ENCODE measurements around the gene CRLF2.
"Not testable (repeated sequence)": the region's sequence is repeated elsewhere in the genome, so short reads cannot be mapped to it uniquely, and the experiment has no call there.

CRLF2 gene

DNA sequence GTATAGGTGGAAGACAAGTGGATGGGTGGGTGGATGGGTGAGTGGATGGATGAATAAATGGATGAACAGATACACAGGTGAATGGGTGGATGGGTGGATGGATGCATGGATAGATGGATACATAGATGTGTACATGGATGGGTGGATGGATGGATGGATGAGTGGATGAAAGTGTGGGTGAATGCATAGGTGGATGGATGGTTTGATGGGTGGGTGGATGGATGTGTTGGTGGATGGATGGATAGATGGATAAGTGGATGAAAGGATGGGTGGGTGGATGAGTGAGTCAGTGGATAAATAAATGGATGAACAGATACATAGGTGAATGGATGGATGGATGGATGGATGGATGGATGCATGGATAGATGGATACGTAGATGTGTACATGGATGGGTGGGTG lies 1.6 kb downstream of the CRLF2 start:
- no peak for DNase-seq

DNA sequence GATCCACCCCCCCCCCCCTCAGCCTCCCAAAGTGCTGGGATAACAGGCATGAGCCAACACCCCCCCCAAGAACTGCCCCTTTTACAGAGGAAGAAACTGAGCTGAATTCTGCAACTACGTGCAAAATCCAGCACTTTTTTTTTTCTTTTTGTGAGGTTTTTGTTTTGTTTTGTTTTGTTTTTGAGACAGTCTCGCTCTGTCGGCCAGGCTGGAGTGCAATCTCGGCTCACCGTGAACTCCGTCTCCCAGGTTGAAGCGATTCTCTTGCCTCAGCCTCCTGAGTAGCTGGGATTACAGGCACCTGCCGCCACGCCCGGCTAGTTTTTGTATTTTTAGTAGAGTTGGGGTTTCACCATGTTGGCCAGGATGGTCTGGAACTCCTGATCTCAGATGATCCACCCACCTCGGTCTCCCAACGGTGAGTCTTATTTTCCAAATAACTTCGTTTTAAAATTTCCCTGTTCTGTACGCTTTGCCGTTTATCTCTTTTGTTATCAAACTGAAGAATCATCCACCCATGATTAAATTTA lies 4.9 kb downstream of the CRLF2 start:
- peak; percentile 15 for DNase-seq

DNA sequence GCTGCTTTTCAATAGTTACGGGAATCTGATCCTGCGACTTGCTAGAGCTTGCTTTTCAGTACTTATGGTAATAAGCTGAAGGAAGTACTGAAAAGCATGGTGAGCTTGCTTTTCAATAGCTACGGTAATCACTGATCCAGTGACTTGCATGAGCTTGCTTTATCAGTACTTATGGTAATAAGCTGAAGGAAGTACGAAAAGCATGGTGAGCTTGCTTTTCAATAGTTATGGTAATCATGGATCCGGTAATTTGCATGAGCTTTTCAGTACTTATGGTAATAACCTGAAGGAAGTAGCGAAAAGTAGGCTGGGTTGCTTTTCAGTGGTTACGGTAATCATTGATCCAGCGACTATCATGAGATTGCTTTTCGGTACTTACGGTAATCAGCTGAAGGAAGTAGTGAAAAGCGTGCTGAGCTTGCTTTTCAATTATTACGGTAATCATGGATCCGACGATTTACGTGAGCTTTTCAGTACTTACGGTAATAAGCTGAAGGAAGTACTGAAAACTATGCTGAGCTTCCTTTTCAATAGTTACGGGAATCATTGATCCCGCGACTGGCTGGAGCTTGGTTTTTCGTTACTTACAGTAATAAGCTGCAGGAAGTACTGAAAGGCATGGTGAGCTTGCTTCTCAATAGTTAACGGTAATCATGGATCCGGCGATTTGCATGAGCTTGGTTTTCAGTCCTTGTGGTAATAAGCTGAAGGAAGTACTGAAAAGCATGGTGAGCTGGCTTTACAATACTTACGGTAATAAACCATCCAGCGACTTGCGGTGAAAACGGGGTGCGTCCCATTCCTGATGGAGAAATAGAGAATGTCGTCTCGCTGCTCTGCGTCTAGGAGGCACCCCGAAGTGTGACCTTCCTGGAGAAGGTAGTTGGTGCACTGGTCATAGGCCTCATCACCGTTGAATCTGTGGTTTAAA lies 6.5 kb downstream of the CRLF2 start:
- DNase-seq: peak; percentile 47

DNA sequence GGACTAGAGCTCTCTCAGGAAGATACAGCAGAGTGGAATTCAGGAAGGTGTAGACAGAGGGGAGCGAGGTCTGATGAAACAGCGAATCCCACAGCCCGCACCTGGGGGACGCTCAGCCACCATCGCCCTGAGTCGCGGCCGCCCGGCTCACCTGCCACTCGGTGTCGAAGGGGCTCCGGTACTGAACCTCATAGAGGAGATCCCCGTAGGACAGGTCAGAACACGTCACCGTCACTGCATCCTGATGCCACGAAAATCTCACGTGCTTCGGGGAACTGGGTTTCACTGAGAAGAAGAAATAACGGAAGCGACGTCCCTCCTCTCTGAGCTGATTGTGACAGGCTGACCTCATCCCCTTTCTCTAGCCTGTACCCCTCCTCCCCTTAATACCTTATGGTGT lies 10.2 kb downstream of the CRLF2 start:
- peak; percentile 33 for DNase-seq

DNA sequence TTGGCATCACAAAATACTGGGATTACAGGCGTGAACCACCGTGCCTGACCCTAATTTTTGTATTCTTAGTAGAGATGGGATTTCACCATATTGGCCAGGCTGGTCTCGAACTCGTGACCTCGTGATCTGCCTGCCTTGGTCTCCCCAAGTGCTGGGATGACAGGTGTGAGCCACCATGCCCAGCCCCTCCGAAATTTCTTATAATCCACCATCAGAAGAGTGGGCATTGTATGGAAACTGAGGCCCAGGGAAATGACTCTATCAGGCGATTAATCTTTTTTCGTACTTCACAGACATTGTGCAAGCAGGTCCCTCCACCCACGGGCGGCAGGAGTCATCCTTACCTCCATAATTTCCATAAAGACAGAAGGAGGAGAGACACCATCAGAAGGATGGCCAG lies 16.0 kb downstream of the CRLF2 start:
- DNase-seq: peak; percentile 12

DNA sequence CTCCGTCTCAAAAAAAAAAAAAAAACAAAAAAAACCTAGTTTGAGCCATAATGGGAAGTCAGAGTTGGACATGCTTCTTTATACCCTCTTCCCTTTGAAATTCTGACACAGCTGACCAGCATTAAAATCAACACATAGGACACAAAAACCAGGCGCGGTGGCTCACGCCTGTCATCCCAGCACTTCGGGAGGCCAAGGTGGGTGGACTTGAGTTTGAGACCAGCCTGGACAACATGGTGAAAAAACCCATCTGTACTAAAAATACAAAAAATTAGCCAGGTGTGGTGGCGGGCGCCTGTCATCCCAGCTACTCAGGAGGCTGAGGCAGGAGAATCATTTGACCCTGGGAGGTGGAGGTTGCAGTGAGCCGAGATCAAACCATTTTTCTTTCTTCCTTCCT lies 20.3 kb downstream of the CRLF2 start:
- DNase-seq: not testable (repeated sequence)

DNA sequence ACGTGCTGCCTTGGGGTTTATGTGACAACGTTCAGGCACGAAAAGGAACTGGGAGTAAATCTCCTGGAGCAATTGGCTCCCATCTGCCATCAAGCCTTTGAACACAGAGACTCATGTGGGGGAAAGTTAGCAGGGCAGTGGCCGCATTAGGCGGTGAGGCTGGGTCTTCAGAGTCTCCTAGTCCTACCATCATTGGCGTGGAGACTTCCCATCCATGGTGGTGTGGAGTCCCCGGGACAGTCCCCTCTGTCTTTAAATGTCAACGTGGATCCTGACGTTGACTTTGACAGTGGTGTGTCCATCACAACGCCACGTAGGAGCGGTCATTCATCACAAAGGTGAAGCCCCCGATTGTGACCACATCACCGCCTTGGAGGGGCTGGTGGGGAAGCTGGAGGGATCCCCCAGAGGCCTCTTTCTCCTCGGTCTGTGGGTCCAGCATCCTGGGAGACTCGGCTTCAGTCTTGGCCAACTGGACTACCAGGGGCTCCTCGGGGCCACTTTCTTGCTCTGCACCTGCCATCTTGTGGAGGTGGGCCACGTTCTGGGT lies 21.8 kb downstream of the CRLF2 start:
- no peak for DNase-seq

DNA sequence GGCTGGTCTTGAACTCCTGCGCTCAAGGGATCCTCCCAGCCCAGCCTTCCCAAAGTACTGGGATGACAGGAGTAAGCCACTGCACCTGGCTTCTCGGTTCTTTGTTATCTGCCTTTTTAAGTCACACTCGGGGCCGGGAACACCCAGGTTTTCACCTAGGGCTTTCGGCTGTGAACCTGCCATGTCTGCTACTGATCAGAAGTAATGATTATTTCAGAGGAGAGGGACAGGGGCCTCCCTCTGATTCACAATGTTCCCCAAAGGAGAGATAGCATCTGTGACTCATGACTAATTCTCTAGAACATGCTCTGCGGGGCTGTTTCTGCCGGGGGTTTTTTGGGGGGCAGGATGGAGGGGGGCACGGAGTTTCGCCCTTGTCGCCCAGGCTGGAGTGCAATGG lies 26.9 kb downstream of the CRLF2 start:
- DNase-seq: peak; percentile 49

DNA sequence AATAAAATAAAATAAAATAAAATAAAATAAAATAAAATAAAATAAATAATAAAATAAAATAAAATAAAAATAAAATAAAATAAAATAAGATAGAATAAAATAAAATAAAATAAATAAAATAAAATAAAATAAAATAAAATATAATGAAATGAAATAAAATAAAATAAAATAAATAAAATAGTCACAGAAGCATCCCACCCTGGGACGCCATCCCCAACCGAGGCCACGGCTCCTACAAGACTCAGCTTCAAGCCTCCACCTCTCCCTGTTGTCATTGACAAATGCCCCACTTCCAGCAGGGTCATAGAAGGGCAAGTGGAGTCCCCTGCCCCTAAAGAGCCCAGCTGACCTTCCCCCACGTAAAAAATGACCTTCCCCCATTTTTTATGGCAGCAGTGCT lies 30.2 kb downstream of the CRLF2 start:
- no peak for DNase-seq

DNA sequence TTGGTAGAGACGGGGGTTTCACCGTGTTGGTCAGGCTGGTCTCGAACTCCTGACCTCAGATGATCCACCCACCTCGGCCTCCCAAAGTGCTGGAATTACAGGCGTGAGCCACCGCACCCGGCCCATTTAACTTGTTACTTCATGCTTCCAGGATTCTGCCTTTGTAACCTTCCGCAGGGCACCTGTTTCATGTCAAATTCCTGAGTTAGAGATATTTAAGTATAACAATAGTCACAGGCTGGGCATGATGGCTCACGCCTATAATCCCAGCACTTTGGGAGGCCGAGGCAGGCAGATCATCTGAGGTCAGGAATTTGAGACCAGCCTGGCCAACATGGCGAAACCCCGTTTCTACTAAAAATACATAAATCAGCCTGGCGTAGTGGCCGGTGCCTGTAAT lies 30.8 kb downstream of the CRLF2 start:
- DNase-seq: not testable (repeated sequence)

DNA sequence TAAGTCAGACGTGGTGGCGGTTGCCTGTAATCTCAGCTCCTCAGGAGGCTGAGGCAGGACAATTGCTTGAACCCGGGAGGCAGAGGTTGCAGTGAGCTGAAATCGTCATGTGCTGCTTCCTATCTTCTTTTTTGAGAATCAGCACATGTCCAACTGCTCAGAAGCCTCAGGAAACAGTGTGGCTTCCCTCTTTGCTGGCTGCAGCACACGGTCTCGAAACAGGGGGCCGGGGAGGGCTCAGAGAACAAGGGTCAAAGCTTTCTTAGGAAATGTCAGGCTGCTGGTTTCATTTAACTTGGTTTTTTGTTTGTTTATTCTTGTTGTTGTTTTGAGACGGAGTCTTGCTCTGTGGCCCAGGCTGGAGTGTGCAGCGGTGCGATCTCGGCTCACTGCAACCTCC lies 31.3 kb downstream of the CRLF2 start:
- no peak for DNase-seq

DNA sequence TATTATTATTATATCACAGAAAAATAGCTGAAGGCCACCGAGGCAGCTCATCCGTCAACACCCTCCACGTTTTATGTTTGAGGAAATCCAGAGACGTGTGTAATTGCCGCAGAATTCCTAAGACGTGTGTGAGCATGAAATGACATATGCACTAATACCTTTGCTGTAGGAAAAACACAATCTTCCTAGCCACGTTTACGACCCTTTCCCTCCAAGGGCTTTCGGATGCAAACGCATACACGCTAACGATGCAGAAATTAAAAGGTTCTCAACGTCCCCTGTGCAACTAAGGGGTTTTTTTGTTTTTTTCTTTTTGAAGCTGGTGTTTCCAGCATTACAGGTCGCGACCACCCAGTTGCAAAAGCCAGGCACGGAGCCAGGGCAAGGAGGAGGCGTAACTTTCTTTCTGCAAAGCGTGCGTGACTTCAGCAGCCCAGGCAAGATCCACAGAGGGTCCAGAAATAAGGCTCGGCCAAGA lies 33.8 kb downstream of the CRLF2 start:
- peak; percentile 64 for DNase-seq

DNA sequence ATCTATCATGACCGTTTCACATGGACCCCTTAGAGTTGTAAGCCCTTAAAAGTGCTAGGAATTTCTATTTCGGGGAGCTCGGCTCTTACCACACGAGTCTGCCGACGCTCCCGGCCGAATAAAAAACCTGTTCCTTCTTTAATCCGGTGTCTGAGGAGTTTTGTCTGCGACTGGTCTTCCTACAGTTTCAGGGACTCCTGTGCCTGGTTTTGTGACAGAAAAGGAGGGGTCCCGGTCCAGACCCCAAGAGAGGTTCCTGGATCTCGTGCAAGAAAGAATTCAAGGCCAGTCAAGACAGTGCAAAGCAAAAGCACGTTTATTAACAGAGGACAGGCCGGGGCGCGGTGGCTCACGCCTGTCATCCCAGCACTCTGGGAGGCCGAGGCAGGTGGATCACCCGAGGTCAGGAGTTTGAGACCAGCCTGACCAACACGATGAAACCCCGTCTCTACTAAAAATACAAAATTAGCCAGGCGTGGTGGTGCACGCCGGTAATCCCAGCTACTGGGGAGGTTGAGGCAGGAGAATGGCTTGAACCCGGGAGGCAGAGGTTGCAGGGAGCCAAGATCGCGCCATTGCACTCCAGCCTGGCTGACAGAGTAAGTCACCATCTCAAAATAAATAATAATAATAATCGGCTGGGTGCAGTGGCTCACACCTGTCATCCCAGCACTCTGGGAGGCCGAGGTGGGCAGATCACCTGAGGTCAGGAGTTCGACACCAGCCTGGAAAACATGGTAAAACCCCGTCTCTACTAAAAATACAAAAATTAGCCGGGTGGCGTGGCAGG lies 35.7 kb downstream of the CRLF2 start:
- not testable (repeated sequence) for DNase-seq

DNA sequence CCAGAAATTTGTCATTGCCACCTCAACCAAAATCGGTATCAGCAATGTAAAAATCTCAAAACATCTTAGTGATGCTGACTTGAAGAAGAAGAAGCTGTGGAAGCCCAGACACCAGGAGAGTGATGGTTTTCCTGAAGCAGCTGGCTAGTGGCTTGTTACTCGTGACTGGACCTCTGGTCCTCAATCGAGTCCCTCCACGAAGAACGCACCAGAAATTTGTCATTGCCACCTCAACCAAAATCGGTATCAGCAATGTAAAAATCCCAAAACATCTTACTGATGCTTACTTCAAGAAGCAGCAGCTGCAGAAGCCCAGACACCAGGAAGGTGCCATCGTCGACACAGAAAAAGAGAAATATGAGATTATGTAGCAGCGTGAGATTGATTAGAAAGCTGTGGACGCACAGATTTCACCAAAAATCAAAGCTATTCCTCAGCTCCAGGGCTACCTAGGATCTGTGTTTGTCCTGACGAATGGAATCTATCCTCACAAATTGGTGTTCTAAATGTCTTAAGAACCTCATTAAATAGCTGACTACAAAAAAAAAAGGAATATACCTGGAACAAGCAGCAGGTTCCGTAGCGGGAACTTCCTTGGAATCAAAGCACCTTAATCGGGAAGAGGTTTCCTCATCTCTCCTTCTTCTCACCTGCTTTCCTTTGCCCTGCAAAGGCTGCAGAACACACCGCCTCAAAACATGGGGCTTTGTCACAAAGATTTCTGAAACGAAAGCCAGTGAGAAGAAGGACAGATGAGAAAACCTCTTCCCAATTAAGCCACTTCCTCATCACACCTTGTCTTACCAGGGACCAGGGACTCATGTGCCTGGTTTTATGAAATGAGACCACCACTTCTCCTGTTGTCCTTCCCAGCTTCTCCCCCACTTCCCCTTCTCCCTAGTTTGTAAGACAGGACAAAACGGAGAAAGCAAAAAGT lies 37.6 kb downstream of the CRLF2 start:
- not testable (repeated sequence) for DNase-seq

DNA sequence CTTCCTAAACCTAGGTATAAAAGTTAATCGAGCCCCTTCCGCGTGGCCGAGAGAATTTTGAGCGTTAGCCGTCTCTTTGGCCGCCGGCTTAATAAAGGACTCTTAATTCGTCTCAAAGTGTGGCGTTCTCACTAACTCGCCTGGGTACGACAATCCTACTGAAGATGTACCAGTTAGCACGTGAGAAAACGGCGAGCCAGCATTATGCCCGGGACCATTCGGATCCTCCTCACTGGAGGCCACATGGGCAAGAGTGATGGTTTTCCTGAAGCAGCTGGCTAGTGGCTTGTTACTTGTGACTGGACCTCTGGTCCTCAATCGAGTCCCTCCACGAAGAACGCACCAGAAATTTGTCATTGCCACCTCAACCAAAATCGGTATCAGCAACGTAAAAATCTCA lies 39.0 kb downstream of the CRLF2 start:
- DNase-seq: not testable (repeated sequence)

DNA sequence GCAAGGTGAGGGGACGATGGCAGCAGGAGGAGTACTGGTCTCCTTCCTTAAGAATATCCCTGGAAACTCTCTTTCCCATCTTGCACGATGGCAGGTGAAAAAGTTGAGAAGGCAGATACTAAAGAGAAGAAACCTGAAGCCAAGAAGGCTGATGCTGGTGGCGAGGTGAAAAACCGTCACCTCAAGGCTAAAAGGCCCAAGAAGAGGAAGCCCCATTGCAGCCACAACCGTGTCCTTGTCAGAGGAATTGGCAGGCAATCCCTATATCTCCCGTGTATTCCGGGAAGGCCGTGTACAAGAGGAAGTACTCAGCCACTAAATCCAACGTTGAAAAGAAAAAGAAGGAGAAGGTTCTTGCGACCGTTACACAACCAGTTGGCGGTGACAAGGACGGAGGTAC lies 40.0 kb downstream of the CRLF2 start:
- DNase-seq: no peak

DNA sequence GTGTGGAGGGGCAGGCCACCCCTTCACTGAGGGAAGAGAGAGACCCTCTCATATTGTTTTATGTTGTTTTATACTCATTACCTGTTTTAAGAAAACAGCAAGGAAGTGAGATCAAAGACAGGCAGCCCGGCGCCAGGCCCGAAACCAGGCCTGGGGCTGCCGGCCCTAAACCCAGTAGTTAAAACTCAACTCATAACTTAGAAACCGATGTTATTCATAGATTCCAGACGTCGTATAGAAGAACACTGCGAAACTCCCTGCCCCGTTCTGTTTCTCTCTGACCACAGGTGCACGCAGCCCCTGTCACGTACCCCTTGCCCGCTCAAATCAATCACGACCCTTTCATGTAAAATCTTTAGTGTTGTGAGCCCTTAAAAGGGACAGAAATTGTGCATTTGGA lies 40.5 kb downstream of the CRLF2 start:
- DNase-seq: not testable (repeated sequence)

DNA sequence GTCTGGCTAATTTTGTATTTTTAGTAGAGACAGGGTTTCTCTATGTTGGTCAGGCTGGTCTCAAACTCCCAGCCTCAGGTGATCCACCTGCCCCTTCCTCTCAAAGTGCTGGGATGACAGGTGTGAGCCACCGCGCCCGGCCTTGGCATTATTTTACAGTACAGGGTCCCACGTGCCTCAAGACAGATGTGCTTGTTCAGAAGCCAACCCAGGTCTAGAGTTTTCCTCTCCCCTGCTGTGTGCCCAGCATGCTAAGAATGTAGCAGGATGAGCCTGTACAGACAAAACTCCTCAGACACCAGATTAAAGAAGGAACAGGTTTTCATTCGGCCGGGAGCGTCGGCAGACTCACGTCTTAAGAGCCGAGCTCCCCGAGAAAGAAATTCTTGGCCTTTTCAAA lies 42.2 kb downstream of the CRLF2 start:
- DNase-seq: no peak

DNA sequence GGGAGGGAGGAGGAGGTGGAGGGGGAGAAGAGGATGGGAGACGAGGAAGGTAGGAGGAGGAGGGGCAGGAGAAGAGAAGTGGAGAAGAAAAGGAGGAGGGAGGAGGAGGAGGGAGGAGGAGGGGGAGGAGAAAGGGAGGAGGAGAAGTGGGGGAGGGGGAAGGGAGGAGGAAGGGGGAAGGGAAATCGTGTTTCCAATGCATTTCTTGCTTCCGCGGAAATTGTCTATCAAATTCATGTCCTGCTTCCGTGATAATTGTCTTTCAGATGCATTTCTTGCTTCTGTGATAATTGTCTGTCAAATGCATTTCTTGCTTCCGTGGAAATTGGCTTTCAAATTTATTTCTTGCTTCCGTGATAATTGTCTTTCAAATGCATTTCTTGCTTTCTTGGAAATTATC lies 43.3 kb downstream of the CRLF2 start:
- no peak for DNase-seq

DNA sequence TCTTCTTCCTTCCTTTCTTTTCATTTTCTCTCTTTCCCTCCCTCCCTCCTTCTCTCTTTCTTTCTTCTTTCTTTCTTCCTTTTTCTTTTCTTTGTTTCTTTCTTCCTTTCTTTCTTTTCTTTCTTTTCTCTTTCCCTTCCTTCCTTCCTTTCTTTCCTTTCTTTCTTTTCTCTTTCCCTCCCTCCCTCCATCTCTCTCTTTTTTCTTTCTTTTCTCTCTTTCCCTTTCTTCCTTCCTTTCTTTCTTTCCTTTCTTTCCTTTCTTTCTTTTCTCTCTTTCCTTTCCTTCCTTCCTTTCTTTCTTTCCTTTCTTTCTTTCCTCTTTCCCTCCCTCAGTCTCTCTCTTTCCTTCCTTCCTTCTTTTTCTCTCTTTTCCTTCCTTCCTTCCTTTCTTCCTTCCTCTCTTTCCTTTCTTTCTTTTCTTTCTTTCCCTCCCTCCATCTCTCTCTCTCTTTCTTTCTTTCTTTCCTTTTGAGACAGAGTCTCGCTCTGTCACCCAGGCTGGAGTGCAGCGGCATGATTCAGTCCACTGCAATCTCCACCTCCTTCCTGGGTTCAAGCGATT lies 44.4 kb downstream of the CRLF2 start:
- DNase-seq: no peak

DNA sequence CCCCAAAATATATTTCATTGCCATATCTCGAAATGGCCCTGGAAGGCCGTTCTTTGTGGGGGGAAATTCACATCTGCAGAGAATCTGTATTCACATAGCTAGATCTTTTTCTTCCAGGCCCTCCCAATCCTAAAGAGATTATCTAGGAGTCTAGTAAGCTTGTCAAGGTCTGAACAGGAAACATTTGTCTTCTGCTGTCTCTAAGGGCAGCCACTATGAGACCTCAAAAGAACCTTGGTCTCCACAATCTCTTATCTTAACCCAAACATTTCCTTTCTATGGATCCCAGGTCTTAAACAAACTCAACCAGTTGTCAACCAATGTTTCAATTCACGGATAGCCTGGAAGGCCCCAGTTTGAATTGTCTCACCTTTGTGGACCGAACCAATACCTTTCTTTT lies 45.0 kb downstream of the CRLF2 start:
- DNase-seq: no peak
